B cell (primary cell): ENCODE data around the gene PLXNA3. TPM values are rescaled to one million over a fixed set of nuclear protein-coding genes. Genes with fewer than 3 reads are reported as not detected.

ENCODE experiments used
- ATAC-seq: fragments of 200-7000 bp; cut with Tn5 transposase; one replicate; pipeline ENCODE4 v1.10.0; 2021; ENCODE audit warnings: low read depth, mild to moderate bottlenecking, moderate number of reproducible peaks, moderate library complexity
- CTCF ChIA-PET: fragments of 350-600 bp; sonication (Branson Sonifier 250); formaldehyde crosslinking; loops from one replicate; lab custom pipeline; 2021; ENCODE audit warnings: antibody characterized with exemption, inconsistent platforms; lab: Charles Lee
- POLR2A ChIA-PET: fragments of 350-600 bp; sonication (Branson Sonifier 250); formaldehyde crosslinking; loops from one replicate; lab custom pipeline; 2021; ENCODE audit warnings: antibody characterized with exemption; lab: Charles Lee
- DNase-seq: peaks from one replicate; pipeline ENCODE4 v3.0.0; 2013
- H2AFZ ChIP-seq: 2 replicates; pipeline ENCODE4 v1.6.1; 2012; ENCODE audit warnings: mild to moderate bottlenecking, low read depth, low read length; ENCODE audit not compliant: insufficient read depth, poor library complexity, severe bottlenecking
- H3K27ac ChIP-seq, 2 donors: 1 replicate in 1 of 2; 2 replicates in 1 of 2; pipeline ENCODE4 v1.5.1; 2012 to 2013; ENCODE audit warnings: low read length in 2 of 2, mild to moderate bottlenecking in 2 of 2, moderate library complexity in 1 of 2
- H3K27me3 ChIP-seq, 4 experiments: fragments of 200-600 bp in 1 of 4; sonication (generic) in 1 of 4; replicated peaks in 1 of 4; 1 replicate in 2 of 4; 2 replicates in 2 of 4; pipeline versions ENCODE4 v1.6.1 to v1.7.0; 2013 to 2016; ENCODE audit warnings: low read length in 3 of 4, mild to moderate bottlenecking in 2 of 4, mixed read lengths in 1 of 4, moderate library complexity in 1 of 4; ENCODE audit not compliant: insufficient read depth in 4 of 4, control insufficient read depth in 3 of 4; ENCODE audit errors: control extremely low read depth in 1 of 4
- H3K36me3 ChIP-seq, 2 experiments: replicated peaks in 1 of 2; 1 replicate in 1 of 2; 2 replicates in 1 of 2; pipeline versions ENCODE4 v1.6.1 to v1.7.1; 2013; ENCODE audit warnings: low read length in 1 of 2; ENCODE audit not compliant: insufficient read depth in 2 of 2, control insufficient read depth in 1 of 2; ENCODE audit errors: control extremely low read depth in 1 of 2, extremely low read depth in 1 of 2
- H3K4me1 ChIP-seq, 2 donors: fragments of 200-600 bp in 1 of 2; sonication (generic) in 1 of 2; 1 replicate in 1 of 2; 2 replicates in 1 of 2; pipeline versions ENCODE4 v1.5.1 to v1.6.1; 2013 to 2017; ENCODE audit warnings: low read length in 2 of 2; ENCODE audit not compliant: control insufficient read depth in 2 of 2, insufficient read depth in 2 of 2
- H3K4me2 ChIP-seq: replicated peaks from 2 replicates; pipeline ENCODE3; 2012; ENCODE audit warnings: mild to moderate bottlenecking, low read depth, low read length; ENCODE audit not compliant: poor library complexity, severe bottlenecking
- H3K4me3 ChIP-seq, 5 experiments: fragments of 200-600 bp in 1 of 5; sonication (generic) in 1 of 5; 1 replicate in 3 of 5; 2 replicates in 2 of 5; pipeline versions ENCODE4 v1.5.1 to v1.7.0; 2011 to 2016; ENCODE audit warnings: low read length in 4 of 5, mild to moderate bottlenecking in 4 of 5, low read depth in 2 of 5, control low read depth in 1 of 5, moderate library complexity in 1 of 5; ENCODE audit not compliant: insufficient read depth in 1 of 5; ENCODE audit errors: control extremely low read depth in 1 of 5, extremely low read depth in 1 of 5
- H3K79me2 ChIP-seq: fragments of 200-600 bp; sonication (generic); one replicate; pipeline ENCODE4 v1.6.0; 2016; ENCODE audit warnings: low read length; ENCODE audit not compliant: control insufficient read depth, insufficient read depth
- H3K9ac ChIP-seq: fragments of 200-600 bp; sonication (generic); 2 replicates; pipeline ENCODE4 v1.6.1; 2017; ENCODE audit warnings: mild to moderate bottlenecking, low read length, moderate library complexity
- H3K9me3 ChIP-seq, 3 donors: one replicate each; pipeline versions ENCODE4 v1.6.1 to v1.7.1; 2013; ENCODE audit warnings: low read length in 2 of 3; ENCODE audit not compliant: control insufficient read depth in 2 of 3, insufficient read depth in 1 of 3; ENCODE audit errors: control extremely low read depth in 1 of 3
- H4K20me1 ChIP-seq: 2 replicates; pipeline ENCODE4 v1.6.0; 2012; ENCODE audit warnings: mild to moderate bottlenecking, low read length; ENCODE audit not compliant: insufficient read depth, control insufficient read depth, poor library complexity, severe bottlenecking
- H3K27ac Mint-ChIP-seq: one replicate; pipeline ENCODE4 v1.8.0; 2021; ENCODE audit warnings: mixed read lengths
- H3K27me3 Mint-ChIP-seq: one replicate; pipeline ENCODE4 v1.8.0; 2021; ENCODE audit warnings: mixed read lengths
- H3K4me1 Mint-ChIP-seq: one replicate; pipeline ENCODE4 v1.8.0; 2021; ENCODE audit warnings: mixed read lengths
- H3K4me3 Mint-ChIP-seq: one replicate; pipeline ENCODE4 v1.8.0; 2021; ENCODE audit warnings: mixed read lengths
- H3K9me3 Mint-ChIP-seq: one replicate; pipeline ENCODE4 v1.8.0; 2022; ENCODE audit warnings: mixed read lengths; ENCODE audit not compliant: insufficient read depth
- EZH2 ChIP-seq: IDR thresholded peaks from 2 replicates; pipeline ENCODE4 v1.6.1; 2012; ENCODE audit warnings: borderline replicate concordance, low read depth, mild to moderate bottlenecking, moderate library complexity, low read length; ENCODE audit not compliant: insufficient read depth, poor library complexity, severe bottlenecking
- WGBS: methylation state at CpG from one replicate; pipeline ENCODE4 v1.1.5; 2013; ENCODE audit warnings: missing lambda C conversion rate; ENCODE audit not compliant: insufficient coverage; 5-methylcytosine and 5-hydroxymethylcytosine counted together
- intact Hi-C: fragments of 100-400 bp; cut with micrococcal nuclease; formaldehyde crosslinking; loops from one replicate; pipeline ENCODE4 v1.10.0; 2022
- polyA plus RNA-seq: library from polyadenylated mRNA; depleted of rRNA; stranded (reverse); fragments of >200 nt; gene quantifications from 2 replicates; pipeline ENCODE4 v1.2.3, GENCODE V29; 2012
- total RNA-seq, 2 donors: library from RNA; stranded (reverse); fragments of 120-200 nt in 1 of 2; gene quantifications; 1 replicate in 1 of 2; 2 replicates in 1 of 2; pipeline versions ENCODE4 v1.2.3 to v1.2.4, GENCODE V29; 2013 to 2022
- TF ChIP-seq, protein P1 (sequence below): fragments of 200-600 bp; IDR thresholded peaks from one replicate; pipeline ENCODE4 v1.8.0; 2022; ENCODE audit warnings: antibody characterized with exemption, mild to moderate bottlenecking

The PLXNA3 gene
- total and polyA plus RNA-seq, 2 donors (not counting 1 experiment from before 2014, with no cell fraction given): 68.6 to 114 TPM

DNA sequence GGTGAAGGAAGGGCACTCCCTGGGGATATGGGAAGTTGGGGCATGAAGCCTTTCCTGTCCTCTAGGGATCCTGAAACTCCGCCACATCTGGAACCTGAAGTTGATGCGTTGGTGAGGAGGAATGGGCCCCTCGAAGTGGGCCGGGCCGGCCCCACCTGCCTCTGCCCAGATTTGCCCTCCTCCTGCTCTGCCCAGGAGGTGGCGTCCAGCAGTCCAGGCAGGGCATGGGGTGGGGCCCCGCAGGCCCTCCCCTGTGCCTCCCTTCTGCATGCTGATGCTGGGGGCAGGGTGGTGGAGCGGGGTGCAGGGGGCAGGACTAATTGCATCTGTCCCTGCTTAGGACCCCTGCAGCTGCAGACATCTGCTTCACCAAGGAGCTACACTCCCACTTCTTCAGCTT is 44.9 kb upstream of the PLXNA3 start:
- Mint-ChIP-seq H3K4me1 (peaks cover 31% of the 10 kb centered on the region), H3K27ac (no peak overlapping the region), H3K27me3 (no peaks in the 10 kb centered on the region), H3K4me3 (peak overlapping the region; percentile 79), H3K9me3 (no peaks in the 10 kb centered on the region)
- ChIA-PET CTCF (interaction anchor here (2.3 kb wide), 1 partner anchor 77 kb away, joined by 7 read pairs; the partner anchor contains the start of gene SLC10A3), POLR2A (interaction anchor here (1.4 to 1.7 kb wide), 2 partner anchors 17 to 77 kb away, joined by 6 to 8 read pairs; partner anchors contain the start of gene SLC10A3)
- no peak overlapping the region for H3K4me2 ChIP-seq
- H2AFZ ChIP-seq: no peak overlapping the region
- H3K79me2 ChIP-seq: no peaks in the 10 kb centered on the region
- H3K9me3 ChIP-seq: no peaks in the 10 kb centered on the region
- no peak overlapping the region for H3K4me3 ChIP-seq
- ATAC-seq (no peak), DNase-seq (no peak)
- no peaks in the 10 kb centered on the region for H4K20me1 ChIP-seq
- intact Hi-C loops: loop anchor here (5.0 kb wide), 1 partner anchor 44 kb away; the partner anchor contains the start of gene PLXNA3
- H3K27ac ChIP-seq: peak overlapping the region; percentile 73 to 79
- no peak overlapping the region for H3K9ac ChIP-seq
- H3K27me3 ChIP-seq: no peaks in the 10 kb centered on the region
- WGBS: 87% methylated on average over 3 of the region's 8 CpGs
- peaks cover 8 to 38% of the 10 kb centered on the region in 2 donors for H3K4me1 ChIP-seq
- H3K36me3 ChIP-seq: no peaks in the 10 kb centered on the region
- TF ChIP-seq EZH2: no peak
- TF ChIP-seq, protein P1, sequence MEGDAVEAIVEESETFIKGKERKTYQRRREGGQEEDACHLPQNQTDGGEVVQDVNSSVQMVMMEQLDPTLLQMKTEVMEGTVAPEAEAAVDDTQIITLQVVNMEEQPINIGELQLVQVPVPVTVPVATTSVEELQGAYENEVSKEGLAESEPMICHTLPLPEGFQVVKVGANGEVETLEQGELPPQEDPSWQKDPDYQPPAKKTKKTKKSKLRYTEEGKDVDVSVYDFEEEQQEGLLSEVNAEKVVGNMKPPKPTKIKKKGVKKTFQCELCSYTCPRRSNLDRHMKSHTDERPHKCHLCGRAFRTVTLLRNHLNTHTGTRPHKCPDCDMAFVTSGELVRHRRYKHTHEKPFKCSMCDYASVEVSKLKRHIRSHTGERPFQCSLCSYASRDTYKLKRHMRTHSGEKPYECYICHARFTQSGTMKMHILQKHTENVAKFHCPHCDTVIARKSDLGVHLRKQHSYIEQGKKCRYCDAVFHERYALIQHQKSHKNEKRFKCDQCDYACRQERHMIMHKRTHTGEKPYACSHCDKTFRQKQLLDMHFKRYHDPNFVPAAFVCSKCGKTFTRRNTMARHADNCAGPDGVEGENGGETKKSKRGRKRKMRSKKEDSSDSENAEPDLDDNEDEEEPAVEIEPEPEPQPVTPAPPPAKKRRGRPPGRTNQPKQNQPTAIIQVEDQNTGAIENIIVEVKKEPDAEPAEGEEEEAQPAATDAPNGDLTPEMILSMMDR: no peak

GRCh38 chrX:154417157-154417556 is 40.9 kb upstream of the PLXNA3 start:
- H2AFZ ChIP-seq: no peak overlapping the region
- no peaks in the 10 kb centered on the region for H3K79me2 ChIP-seq
- ATAC-seq (no peak), DNase-seq (no peak)
- intact Hi-C loops: no loop called here
- peaks cover 0 to 3% of the 10 kb centered on the region in 2 experiments for H3K36me3 ChIP-seq
- H3K27ac ChIP-seq: no peak overlapping the region
- TF ChIP-seq, protein P1: no peak
- no peak for TF ChIP-seq EZH2
- H3K4me3 ChIP-seq: no peak overlapping the region
- H3K4me1 Mint-ChIP-seq: peaks cover 12% of the 10 kb centered on the region
- H3K27me3 ChIP-seq: no peaks in the 10 kb centered on the region
- H3K9ac ChIP-seq: no peak overlapping the region
- no peaks in the 10 kb centered on the region for H3K27me3 Mint-ChIP-seq
- H3K4me3 Mint-ChIP-seq: no peak overlapping the region
- no peaks in the 10 kb centered on the region for H3K9me3 Mint-ChIP-seq
- H3K4me2 ChIP-seq: no peak overlapping the region
- H3K9me3 ChIP-seq: no peaks in the 10 kb centered on the region
- CTCF ChIA-PET: no interaction called here
- 90% methylated on average over 2 of the region's 7 CpGs for WGBS
- no peaks in the 10 kb centered on the region for H4K20me1 ChIP-seq
- H3K4me1 ChIP-seq: peaks cover 4 to 11% of the 10 kb centered on the region in 2 donors
- POLR2A ChIA-PET: interaction anchor here (0.7 kb wide), 1 partner anchor 70 kb away, joined by 3 read pairs; no protein-coding TSS in a partner anchor
- no peak overlapping the region for H3K27ac Mint-ChIP-seq
